ENCODE data around the gene TNIK. TPM values are rescaled to one million over a fixed set of nuclear protein-coding genes. Genes with fewer than 3 reads are reported as not detected.

Gene TNIK
- total RNA-seq, 1 experiment from 2014 or later = 0.69 TPM

GRCh38 chr3:171013822-171014748 is 446.1 kb downstream of the TNIK start:
- DNase-seq (ENCODE audit: low spot score) = no peak
- Histone ChIP-seq H3K27me3 (replicated peaks; ENCODE audit: insufficient read depth, low read depth, low read length, poor library complexity) (no peaks in the 10 kb centered on the region), H3K27ac (ENCODE audit: low read depth, low read length, poor library complexity, severe bottlenecking) (no peak overlapping the region), H3K9me3 (ENCODE audit: low read depth, low read length, poor library complexity, severe bottlenecking) (no peaks in the 10 kb centered on the region), H3K4me1 (ENCODE audit: insufficient read depth, low read length, poor library complexity, severe bottlenecking) (no peaks in the 10 kb centered on the region), H3K36me3 (ENCODE audit: insufficient read depth, low read length, poor library complexity, severe bottlenecking) (no peaks in the 10 kb centered on the region), H3K4me3 (ENCODE audit: low read depth, low read length, poor library complexity, severe bottlenecking) (no peak overlapping the region)
- CTCF ChIA-PET = no interaction called here
- TF ChIP-seq EZH2 (IDR thresholded peaks at IDR 0.05; ENCODE audit: borderline replicate concordance, low read depth, low read length, poor library complexity, severe bottlenecking) = no peak
- TF ChIP-seq CTCF (conservative IDR thresholded peaks at IDR 0.05; ENCODE audit: low read depth, low read length) = no peak
- BruUV-seq (replicated peaks) = no TSS peak
- intact Hi-C loops (cut with micrococcal nuclease; ENCODE audit: unreplicated experiment) = no loop called here
- POLR2A ChIA-PET (ENCODE audit: low non-redundant PET) = no interaction called here

- Histone ChIP-seq H3K4me1 (ENCODE audit: insufficient read depth, low read length, poor library complexity, severe bottlenecking) (no peaks in the 10 kb centered on the region), H3K27me3 (replicated peaks; ENCODE audit: insufficient read depth, low read depth, low read length, poor library complexity) (no peaks in the 10 kb centered on the region), H3K9me3 (ENCODE audit: low read depth, low read length, poor library complexity, severe bottlenecking) (no peaks in the 10 kb centered on the region), H3K36me3 (ENCODE audit: insufficient read depth, low read length, poor library complexity, severe bottlenecking) (no peaks in the 10 kb centered on the region), H3K27ac (ENCODE audit: low read depth, low read length, poor library complexity, severe bottlenecking) (no peak overlapping the region), H3K4me3 (ENCODE audit: low read depth, low read length, poor library complexity, severe bottlenecking) (no peak overlapping the region)
- no peak for TF ChIP-seq CTCF (conservative IDR thresholded peaks at IDR 0.05; ENCODE audit: low read depth, low read length)
- TF ChIP-seq EZH2 (IDR thresholded peaks at IDR 0.05; ENCODE audit: borderline replicate concordance, low read depth, low read length, poor library complexity, severe bottlenecking) = no peak
- no TSS peak for BruUV-seq (replicated peaks)
- intact Hi-C loops (cut with micrococcal nuclease; ENCODE audit: unreplicated experiment) = no loop called here
- no peak for DNase-seq (ENCODE audit: low spot score)
- ChIA-PET CTCF (no interaction called here), POLR2A (ENCODE audit: low non-redundant PET) (no interaction called here)
Measured at GRCh38 chr3:171011873-171012336, 448.3 kb downstream of the TNIK start.

Small RNAs within 50 kb of the gene (microRNA-seq; reads per million reads assigned to microRNA genes)
- gene MIR569 = not detected

Data from A673 (cell line).